Endothelial cell of umbilical vein (primary cell): ENCODE data around the gene CMSS1. TPM values are rescaled to one million over a fixed set of nuclear protein-coding genes. Genes with fewer than 3 reads are reported as not detected.

ENCODE experiments used
- BruUV-seq: library from RNA; stranded (reverse); fragments of 400-500 nt; replicated peaks from 2 replicates; lab custom pipeline; 2021; lab: Mats Ljungman, UMichigan
- CTCF ChIA-PET: fragments of 300-600, 350-600 bp; sonication (Branson Sonifier 250); formaldehyde crosslinking; loops from one replicate; lab custom pipeline; 2021; ENCODE audit warnings: antibody characterized with exemption, inconsistent platforms; lab: Charles Lee
- POLR2A ChIA-PET: fragments of 300-600, 350-600 bp; sonication (Branson Sonifier 250); formaldehyde crosslinking; loops from one replicate; lab custom pipeline; 2021; ENCODE audit warnings: antibody characterized with exemption, inconsistent platforms; lab: Charles Lee
- DNase-seq: peaks from one replicate; pipeline ENCODE4 v3.0.0-alpha.2; 2011; ENCODE audit warnings: low read depth, low spot score
- FAIRE-seq: peaks from 2 replicates; lab custom pipeline; 2011; peaks lifted over from hg19 to GRCh38; lab: Jason Lieb, UNC
- H2AFZ ChIP-seq: 2 replicates; pipeline ENCODE4 v1.6.0; 2012; ENCODE audit warnings: low read depth, low read length, control low read depth, inconsistent platforms
- H3K27ac ChIP-seq: 2 replicates; pipeline ENCODE4 v1.5.1; 2011; ENCODE audit warnings: low read depth, mild to moderate bottlenecking, control low read depth, low read length, moderate library complexity; ENCODE audit not compliant: insufficient read depth
- H3K27me3 ChIP-seq, 2 experiments: 2 replicates each; pipeline versions ENCODE4 v1.6.0 to v1.6.1; 2011; ENCODE audit warnings: low read length in 2 of 2, mixed read lengths in 1 of 2; ENCODE audit not compliant: control insufficient read depth in 2 of 2, insufficient read depth in 2 of 2
- H3K36me3 ChIP-seq, 2 experiments: 2 replicates in 1 of 2; 3 replicates in 1 of 2; pipeline ENCODE4 v1.5.1; 2011; ENCODE audit warnings: low read length in 2 of 2, mild to moderate bottlenecking in 1 of 2, moderate library complexity in 1 of 2; ENCODE audit not compliant: control insufficient read depth in 2 of 2, insufficient read depth in 2 of 2; ENCODE audit errors: extremely low read depth in 1 of 2
- H3K4me1 ChIP-seq: 3 replicates; pipeline ENCODE4 v1.5.1; 2011; ENCODE audit warnings: mild to moderate bottlenecking, low read length; ENCODE audit not compliant: control insufficient read depth, insufficient read depth; ENCODE audit errors: extremely low read depth
- H3K4me2 ChIP-seq: 2 replicates; pipeline ENCODE4 v1.6.1; 2011; ENCODE audit warnings: low read length, control low read depth, mixed read lengths; ENCODE audit not compliant: insufficient read depth
- H3K4me3 ChIP-seq, 3 experiments: fragments of 200-600 bp in 1 of 3; sonication (generic), shearing (Covaris generic) in 1 of 3; replicated peaks in 1 of 3; 2 replicates each; pipeline ENCODE4 v1.5.1; 2011 to 2016; ENCODE audit warnings: control low read depth in 3 of 3, low read length in 3 of 3, mild to moderate bottlenecking in 2 of 3, inconsistent platforms in 1 of 3, low read depth in 1 of 3, moderate library complexity in 1 of 3; ENCODE audit not compliant: insufficient read depth in 1 of 3
- H3K79me2 ChIP-seq: 2 replicates; pipeline ENCODE4 v1.6.0; 2012; ENCODE audit warnings: low read length, inconsistent platforms; ENCODE audit not compliant: control insufficient read depth, insufficient read depth
- H3K9ac ChIP-seq: replicated peaks from 2 replicates; pipeline ENCODE3; 2011; ENCODE audit warnings: low read length, control low read depth; ENCODE audit not compliant: insufficient read depth; ENCODE audit errors: extremely low read depth
- H3K9me1 ChIP-seq: replicated peaks from 3 replicates; pipeline ENCODE4 v1.6.0; 2011; ENCODE audit warnings: mild to moderate bottlenecking, low read length; ENCODE audit not compliant: control insufficient read depth, insufficient read depth; ENCODE audit errors: extremely low read depth
- H3K9me3 ChIP-seq: replicated peaks from 2 replicates; pipeline ENCODE4 v1.5.1; 2012; ENCODE audit warnings: low read length, inconsistent platforms; ENCODE audit not compliant: control insufficient read depth, insufficient read depth
- H4K20me1 ChIP-seq: replicated peaks from 2 replicates; pipeline ENCODE3; 2011; ENCODE audit warnings: mild to moderate bottlenecking, low read length; ENCODE audit not compliant: control insufficient read depth, insufficient read depth; ENCODE audit errors: extremely low read depth
- FOS ChIP-seq: IDR thresholded peaks from 2 replicates; pipeline ENCODE4 v1.6.1; 2011; ENCODE audit warnings: mild to moderate bottlenecking, low read length, moderate library complexity, borderline replicate concordance; ENCODE audit not compliant: insufficient read depth
- JUN ChIP-seq: IDR thresholded peaks from 2 replicates; pipeline ENCODE4 v1.6.1; 2011; ENCODE audit warnings: borderline replicate concordance, low read depth; ENCODE audit not compliant: insufficient read length, insufficient read depth
- MYC ChIP-seq: IDR thresholded peaks from one replicate; pipeline ENCODE4 v1.6.1; 2011; ENCODE audit warnings: mild to moderate bottlenecking, low read depth, low read length
- dilution Hi-C: fragments of 300-500 bp; cut with MboI; formaldehyde crosslinking; loops from one replicate; pipeline ENCODE4 v1.15.0; 2019; ENCODE audit warnings: low sequenced_read_pairs; ENCODE audit not compliant: extremely low pct_ligation_motif_present
- intact Hi-C: fragments of 100-400 bp; cut with micrococcal nuclease; formaldehyde crosslinking; loops from one replicate; pipeline ENCODE4 v1.10.0; 2022
- polyA plus RNA-seq, 4 experiments: library from polyadenylated mRNA; depleted of rRNA in 3 of 4; stranded (reverse) in 3 of 4; unstranded in 1 of 4; fragments of >200 nt; gene quantifications; 2 replicates each; pipeline versions ENCODE4 v1.2.1 to v1.2.3, GENCODE V29; 2011 to 2012; ENCODE audit warnings: missing spikeins in 1 of 4
- total RNA-seq: library from RNA; stranded (reverse); gene quantifications from 2 replicates; pipeline ENCODE4 v1.2.3, GENCODE V29; 2021
- TF ChIP-seq, protein P1 (sequence below), 2 donors: IDR thresholded peaks; 1 replicate in 1 of 2; 2 replicates in 1 of 2; pipeline ENCODE4 v1.5.1; 2011; ENCODE audit warnings: low read length in 2 of 2, mild to moderate bottlenecking in 2 of 2, moderate library complexity in 2 of 2, control low read depth in 1 of 2, inconsistent platforms in 1 of 2, low read depth in 1 of 2; ENCODE audit not compliant: insufficient read depth in 1 of 2; ENCODE audit errors: extremely low read depth in 1 of 2
- TF ChIP-seq, protein P2 (sequence below): IDR thresholded peaks from 2 replicates; pipeline ENCODE4 v1.6.1; 2011; ENCODE audit not compliant: insufficient read depth, insufficient read length

The CMSS1 gene
- total and polyA plus RNA-seq, 2 donors (not counting 3 experiments of a cell fraction or from before 2014, with no cell fraction given), result 9.7 to 60.6 TPM

DNA sequence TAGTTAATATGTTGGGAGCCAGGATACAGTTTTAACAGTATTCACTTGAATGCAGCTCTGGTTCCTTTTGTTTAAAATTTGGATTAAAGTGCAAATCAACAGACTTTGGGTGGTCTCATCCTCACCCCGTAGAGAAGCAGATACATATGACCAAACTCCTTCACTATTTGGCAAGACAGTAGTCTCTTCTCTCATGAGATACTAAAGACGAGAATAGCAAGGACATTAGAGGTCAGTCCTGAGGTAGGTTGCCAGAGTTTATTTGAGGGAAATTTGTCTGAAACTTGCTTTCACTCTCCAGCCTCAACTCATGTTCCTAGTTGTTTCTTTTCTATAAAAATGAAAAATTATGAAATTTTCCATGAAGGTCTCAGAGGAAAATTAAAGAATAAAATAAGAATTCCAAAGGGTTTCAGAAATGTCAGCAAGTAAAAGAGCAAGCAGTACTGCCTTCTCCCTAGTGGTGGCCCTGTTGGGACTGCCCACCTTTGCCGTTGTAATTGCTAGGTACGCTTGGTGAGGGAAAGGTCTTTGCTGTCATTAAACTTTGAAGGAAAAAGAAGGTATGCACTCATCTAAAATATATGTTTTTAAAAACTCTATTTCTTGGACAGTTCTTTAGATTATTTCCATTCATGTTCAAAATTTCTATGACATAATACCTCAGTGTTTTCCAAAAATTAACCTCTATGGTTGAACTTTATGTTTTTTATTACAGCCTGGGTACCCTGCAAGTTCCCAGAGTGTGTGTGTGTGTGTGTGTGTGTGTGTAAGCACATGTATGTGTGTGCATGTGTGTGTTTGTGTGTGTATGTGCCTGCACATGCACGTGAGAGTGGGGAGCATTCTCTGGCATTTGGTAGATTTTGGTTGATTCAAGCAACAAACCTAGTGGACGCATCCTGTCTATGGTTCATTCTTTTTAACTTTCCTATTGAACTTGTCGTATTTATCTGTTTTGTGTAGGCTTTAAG, 111.4 kb downstream of the CMSS1 start:
- Histone ChIP-seq H3K4me1 (peaks cover 17% of the 10 kb centered on the region), H3K4me3 (no peak overlapping the region), H3K9me1 (no peaks in the 10 kb centered on the region), H3K79me2 (peaks cover 2% of the 10 kb centered on the region), H3K9me3 (no peaks in the 10 kb centered on the region), H3K4me2 (no peak overlapping the region), H3K27ac (no peak overlapping the region), H4K20me1 (no peaks in the 10 kb centered on the region), H3K27me3 (no peaks in the 10 kb centered on the region), H3K9ac (no peak overlapping the region), H3K36me3 (no peaks in the 10 kb centered on the region), H2AFZ (no peak overlapping the region)
- DNase-seq, result no peak
- no peak for FAIRE-seq
- ChIA-PET POLR2A (no interaction called here), CTCF (interaction anchor here (0.6 kb wide), 1 partner anchor 165 kb away, joined by 4 read pairs; no protein-coding TSS in a partner anchor)
- TF ChIP-seq FOS (no peak), JUN (no peak), MYC (no peak)
- TF ChIP-seq, protein P1, sequence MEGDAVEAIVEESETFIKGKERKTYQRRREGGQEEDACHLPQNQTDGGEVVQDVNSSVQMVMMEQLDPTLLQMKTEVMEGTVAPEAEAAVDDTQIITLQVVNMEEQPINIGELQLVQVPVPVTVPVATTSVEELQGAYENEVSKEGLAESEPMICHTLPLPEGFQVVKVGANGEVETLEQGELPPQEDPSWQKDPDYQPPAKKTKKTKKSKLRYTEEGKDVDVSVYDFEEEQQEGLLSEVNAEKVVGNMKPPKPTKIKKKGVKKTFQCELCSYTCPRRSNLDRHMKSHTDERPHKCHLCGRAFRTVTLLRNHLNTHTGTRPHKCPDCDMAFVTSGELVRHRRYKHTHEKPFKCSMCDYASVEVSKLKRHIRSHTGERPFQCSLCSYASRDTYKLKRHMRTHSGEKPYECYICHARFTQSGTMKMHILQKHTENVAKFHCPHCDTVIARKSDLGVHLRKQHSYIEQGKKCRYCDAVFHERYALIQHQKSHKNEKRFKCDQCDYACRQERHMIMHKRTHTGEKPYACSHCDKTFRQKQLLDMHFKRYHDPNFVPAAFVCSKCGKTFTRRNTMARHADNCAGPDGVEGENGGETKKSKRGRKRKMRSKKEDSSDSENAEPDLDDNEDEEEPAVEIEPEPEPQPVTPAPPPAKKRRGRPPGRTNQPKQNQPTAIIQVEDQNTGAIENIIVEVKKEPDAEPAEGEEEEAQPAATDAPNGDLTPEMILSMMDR (IDR thresholded peaks at IDR 0.05; ENCODE audit: extremely low read depth in 1 of 2, insufficient read depth in 1 of 2, low read depth in 1 of 2, low read length in 2 of 2), result no peak
- TF ChIP-seq, protein P2, sequence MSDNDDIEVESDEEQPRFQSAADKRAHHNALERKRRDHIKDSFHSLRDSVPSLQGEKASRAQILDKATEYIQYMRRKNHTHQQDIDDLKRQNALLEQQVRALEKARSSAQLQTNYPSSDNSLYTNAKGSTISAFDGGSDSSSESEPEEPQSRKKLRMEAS, result no peak
- dilution Hi-C loops, result no loop called here
- intact Hi-C loops, result no loop called here
- no TSS peak for BruUV-seq
